ENCODE measurements around the gene BMP8A.
"Not testable (repeated sequence)": the region's sequence is repeated elsewhere in the genome, so short reads cannot be mapped to it uniquely, and the experiment has no call there.

BMP8A gene

DNA sequence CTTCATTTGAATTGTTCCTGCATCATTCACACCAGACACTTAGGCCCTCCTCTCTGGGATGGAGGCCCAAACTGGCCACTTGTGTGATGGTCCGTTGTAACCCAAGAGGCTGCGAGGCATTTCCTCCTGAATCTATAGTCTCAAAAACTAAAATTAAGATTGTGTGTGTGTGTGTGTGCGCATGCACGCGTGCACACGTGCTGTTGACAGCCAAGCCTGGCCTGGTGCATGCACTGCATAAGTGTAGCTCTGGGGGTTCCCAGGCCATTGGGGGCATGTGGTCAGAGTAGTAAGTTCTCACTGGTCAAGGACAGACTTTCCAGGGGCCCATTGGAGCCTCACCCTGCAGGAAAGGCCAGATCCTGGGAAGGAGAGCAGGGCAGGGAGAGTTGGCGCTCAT lies 26.5 kb downstream of the BMP8A start:
- not testable (repeated sequence) for H3K4me1 ChIP-seq (ENCODE audit: control insufficient read depth, insufficient read depth, low read length, poor library complexity, severe bottlenecking); H3K27ac ChIP-seq (ENCODE audit: low read depth, low read length, severe bottlenecking); H3K4me3 ChIP-seq (ENCODE audit: extremely low read depth, insufficient read depth, low read length, poor library complexity, severe bottlenecking); H3K36me3 ChIP-seq (ENCODE audit: control insufficient read depth, insufficient read depth, low read length); H3K9me3 ChIP-seq (ENCODE audit: control insufficient read depth, low read length)
- no CpG with 5 or more reads among the region's 7 CpGs for WGBS, 2 experiments (ENCODE audit: insufficient coverage in 2 of 2)

DNA sequence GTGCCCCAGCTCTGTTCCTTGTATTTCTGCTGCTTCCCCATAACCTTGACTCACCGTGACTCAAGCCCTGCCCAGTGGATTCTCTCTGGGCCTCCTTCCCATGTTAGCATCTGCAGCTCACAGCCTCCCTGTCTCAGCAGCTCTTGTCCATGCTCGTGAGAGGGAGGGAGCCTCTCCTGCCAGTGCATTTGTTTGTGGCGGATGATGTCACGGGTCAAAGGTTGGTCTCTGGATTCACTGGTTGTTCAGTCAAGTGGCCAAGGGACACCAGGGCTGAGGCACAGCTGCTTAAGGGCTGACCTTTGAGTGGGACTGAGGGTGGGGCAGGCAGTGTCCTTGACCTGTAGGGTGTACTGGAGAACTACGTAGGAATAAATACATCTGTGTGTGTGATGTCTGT lies 27.9 kb downstream of the BMP8A start:
- WGBS, 2 experiments (ENCODE audit: insufficient coverage in 2 of 2), result 38% methylated on average over 1 of the region's 5 CpGs; no CpG with 5 or more reads in 1 of the 2 experiments
- H3K4me1 ChIP-seq (ENCODE audit: control insufficient read depth, insufficient read depth, low read length, poor library complexity, severe bottlenecking); H3K36me3 ChIP-seq (ENCODE audit: control insufficient read depth, insufficient read depth, low read length); H3K27ac ChIP-seq (ENCODE audit: low read depth, low read length, severe bottlenecking); H3K4me3 ChIP-seq (ENCODE audit: extremely low read depth, insufficient read depth, low read length, poor library complexity, severe bottlenecking); H3K9me3 ChIP-seq (ENCODE audit: control insufficient read depth, low read length): not testable (repeated sequence)

DNA sequence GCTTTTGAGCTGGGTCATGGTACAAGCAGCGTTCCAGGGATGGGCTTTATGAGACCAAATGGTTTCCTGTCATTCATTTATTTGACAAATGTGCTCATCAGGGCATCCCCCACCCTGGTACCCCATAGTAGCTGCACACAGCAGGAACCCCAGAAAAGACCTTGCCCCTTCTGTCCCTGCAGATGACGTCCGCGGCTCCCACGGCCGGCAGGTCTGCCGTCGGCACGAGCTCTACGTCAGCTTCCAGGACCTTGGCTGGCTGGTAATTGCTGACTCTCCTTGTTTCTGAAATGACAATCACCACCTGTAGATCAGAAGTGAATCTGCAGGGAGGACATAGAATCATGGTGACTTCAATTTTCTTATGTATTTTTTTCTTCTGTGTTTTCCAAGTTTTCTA lies 30.8 kb downstream of the BMP8A start:
- not testable (repeated sequence) for H3K4me3 ChIP-seq (ENCODE audit: extremely low read depth, insufficient read depth, low read length, poor library complexity, severe bottlenecking); H3K4me1 ChIP-seq (ENCODE audit: control insufficient read depth, insufficient read depth, low read length, poor library complexity, severe bottlenecking); H3K36me3 ChIP-seq (ENCODE audit: control insufficient read depth, insufficient read depth, low read length); H3K9me3 ChIP-seq (ENCODE audit: control insufficient read depth, low read length); H3K27ac ChIP-seq (ENCODE audit: low read depth, low read length, severe bottlenecking)
- 73 to 78% methylated on average over 3 to 8 of the region's 10 CpGs for WGBS, 2 experiments (ENCODE audit: insufficient coverage in 2 of 2)

DNA sequence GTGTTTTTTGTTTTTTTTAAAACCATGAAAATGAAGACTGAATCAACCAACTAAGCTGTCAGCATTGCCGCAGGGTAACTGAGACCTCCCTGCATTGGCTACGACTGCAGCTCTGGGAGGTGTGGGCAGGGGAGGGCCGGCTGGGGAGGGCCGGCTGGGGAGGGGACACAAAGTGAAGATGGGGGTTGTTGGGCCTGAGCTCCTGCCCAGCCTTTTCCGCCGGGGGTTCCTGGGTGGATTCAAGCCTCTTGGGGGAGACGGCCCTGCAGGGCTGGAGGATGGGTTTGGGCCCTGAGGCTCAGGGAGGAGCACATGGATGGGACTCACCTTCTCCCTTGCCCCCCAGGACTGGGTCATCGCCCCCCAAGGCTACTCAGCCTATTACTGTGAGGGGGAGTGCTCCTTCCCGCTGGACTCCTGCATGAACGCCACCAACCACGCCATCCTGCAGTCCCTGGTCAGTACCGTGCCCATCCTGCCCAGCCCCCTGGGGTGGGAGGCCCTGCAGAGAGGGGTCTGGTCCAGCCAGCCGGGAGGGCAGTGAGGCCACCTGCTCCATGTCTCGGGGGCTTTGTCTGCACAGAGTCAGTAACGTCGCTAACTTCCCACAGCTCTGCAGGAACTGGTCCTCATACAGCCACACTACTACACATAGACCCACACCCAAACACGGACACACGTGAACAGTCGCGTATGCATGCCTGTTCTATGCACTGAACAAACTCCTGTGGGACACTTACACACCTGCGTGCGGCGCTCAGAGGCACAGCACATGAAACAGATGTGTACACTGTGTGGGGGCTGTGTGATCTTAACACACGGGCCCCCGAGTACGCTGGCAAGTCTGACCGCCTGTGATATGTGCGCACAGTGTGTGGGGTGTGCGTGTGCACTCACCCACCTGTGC lies 31.5 kb downstream of the BMP8A start:
- WGBS, 2 experiments (ENCODE audit: insufficient coverage in 2 of 2), result 88 to 92% methylated on average over 19 to 22 of the region's 29 CpGs
- H3K4me1 ChIP-seq (ENCODE audit: control insufficient read depth, insufficient read depth, low read length, poor library complexity, severe bottlenecking), result no peaks in the 10 kb centered on the region
- peaks cover 10% of the 10 kb centered on the region for H3K36me3 ChIP-seq (ENCODE audit: control insufficient read depth, insufficient read depth, low read length)
- H3K9me3 ChIP-seq (ENCODE audit: control insufficient read depth, low read length), result no peaks in the 10 kb centered on the region
- H3K4me3 ChIP-seq (ENCODE audit: extremely low read depth, insufficient read depth, low read length, poor library complexity, severe bottlenecking), result no peak overlapping the region
- H3K27ac ChIP-seq (ENCODE audit: low read depth, low read length, severe bottlenecking), result no peak overlapping the region

DNA sequence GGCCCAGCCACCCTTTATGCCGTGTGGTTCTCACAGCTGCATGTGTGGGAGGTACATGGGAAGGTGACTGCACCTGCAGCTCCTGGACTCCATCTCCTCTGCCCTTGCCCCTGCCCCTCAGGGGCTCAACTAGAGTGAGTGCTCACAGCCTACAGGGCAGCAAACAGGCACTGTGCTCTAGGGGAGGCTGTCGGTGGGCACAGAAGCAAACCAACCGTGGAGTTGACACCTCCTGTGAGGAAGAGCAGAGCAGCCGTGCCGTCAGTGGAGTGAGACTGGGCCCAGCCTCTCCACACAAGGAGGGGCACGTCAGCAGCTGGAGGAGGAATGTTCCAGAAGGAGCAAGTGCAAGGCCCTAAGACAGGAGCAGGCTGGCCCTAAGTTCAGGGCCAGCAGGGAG lies 32.7 kb downstream of the BMP8A start:
- H3K4me1 ChIP-seq (ENCODE audit: control insufficient read depth, insufficient read depth, low read length, poor library complexity, severe bottlenecking), result no peaks in the 10 kb centered on the region
- WGBS, 2 experiments (ENCODE audit: insufficient coverage in 2 of 2), result 88 to 96% methylated on average over 5 of the region's 6 CpGs
- H3K27ac ChIP-seq (ENCODE audit: low read depth, low read length, severe bottlenecking), result no peak overlapping the region
- no peak overlapping the region for H3K4me3 ChIP-seq (ENCODE audit: extremely low read depth, insufficient read depth, low read length, poor library complexity, severe bottlenecking)
- H3K36me3 ChIP-seq (ENCODE audit: control insufficient read depth, insufficient read depth, low read length), result peaks cover 22% of the 10 kb centered on the region
- no peaks in the 10 kb centered on the region for H3K9me3 ChIP-seq (ENCODE audit: control insufficient read depth, low read length)

DNA sequence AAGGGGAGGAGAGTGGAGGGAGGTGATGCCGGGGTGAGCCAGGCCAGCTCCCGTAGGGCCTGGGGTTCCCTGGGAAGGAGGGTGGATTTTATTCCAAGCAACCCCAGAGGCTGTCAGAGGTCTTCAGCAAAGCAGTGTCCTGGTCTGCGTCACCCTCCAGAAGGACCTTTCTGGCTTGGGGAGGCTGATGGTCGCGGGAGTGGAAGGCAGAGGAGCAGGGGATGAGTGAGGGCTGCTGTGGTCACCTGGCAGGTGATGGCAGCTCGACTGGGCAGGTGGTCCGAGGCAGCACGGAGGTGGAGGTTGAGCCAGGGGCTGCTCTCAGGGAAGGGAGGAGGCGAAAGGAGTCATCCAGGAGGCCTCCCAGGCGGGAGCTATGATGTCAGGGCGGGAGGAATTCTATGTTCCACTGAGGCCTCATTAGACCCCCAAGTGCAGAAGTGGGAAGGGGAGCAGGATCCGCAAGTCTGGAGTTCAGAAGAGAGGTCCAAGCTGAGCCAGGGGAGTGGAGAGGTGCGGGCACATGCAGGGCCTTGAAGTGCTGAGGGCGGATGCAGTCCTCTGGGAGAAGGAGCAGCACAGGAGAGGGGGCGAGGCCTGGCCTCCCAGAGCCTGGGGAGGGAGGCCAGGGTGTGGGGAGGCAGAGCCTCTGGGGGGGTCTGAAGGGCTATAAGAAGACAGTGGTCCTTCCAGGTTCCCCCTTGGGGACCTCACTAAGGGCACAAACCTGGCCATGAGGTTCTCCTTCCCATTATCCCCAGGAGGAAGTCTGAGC lies 33.3 kb downstream of the BMP8A start:
- WGBS, 2 experiments (ENCODE audit: insufficient coverage in 2 of 2), result 94 to 98% methylated on average over 12 to 13 of the region's 15 CpGs
- Histone ChIP-seq H3K4me3 (ENCODE audit: extremely low read depth, insufficient read depth, low read length, poor library complexity, severe bottlenecking) (no peak overlapping the region), H3K36me3 (ENCODE audit: control insufficient read depth, insufficient read depth, low read length) (peaks cover 25% of the 10 kb centered on the region), H3K9me3 (ENCODE audit: control insufficient read depth, low read length) (no peaks in the 10 kb centered on the region), H3K4me1 (ENCODE audit: control insufficient read depth, insufficient read depth, low read length, poor library complexity, severe bottlenecking) (no peaks in the 10 kb centered on the region), H3K27ac (ENCODE audit: low read depth, low read length, severe bottlenecking) (no peak overlapping the region)

DNA sequence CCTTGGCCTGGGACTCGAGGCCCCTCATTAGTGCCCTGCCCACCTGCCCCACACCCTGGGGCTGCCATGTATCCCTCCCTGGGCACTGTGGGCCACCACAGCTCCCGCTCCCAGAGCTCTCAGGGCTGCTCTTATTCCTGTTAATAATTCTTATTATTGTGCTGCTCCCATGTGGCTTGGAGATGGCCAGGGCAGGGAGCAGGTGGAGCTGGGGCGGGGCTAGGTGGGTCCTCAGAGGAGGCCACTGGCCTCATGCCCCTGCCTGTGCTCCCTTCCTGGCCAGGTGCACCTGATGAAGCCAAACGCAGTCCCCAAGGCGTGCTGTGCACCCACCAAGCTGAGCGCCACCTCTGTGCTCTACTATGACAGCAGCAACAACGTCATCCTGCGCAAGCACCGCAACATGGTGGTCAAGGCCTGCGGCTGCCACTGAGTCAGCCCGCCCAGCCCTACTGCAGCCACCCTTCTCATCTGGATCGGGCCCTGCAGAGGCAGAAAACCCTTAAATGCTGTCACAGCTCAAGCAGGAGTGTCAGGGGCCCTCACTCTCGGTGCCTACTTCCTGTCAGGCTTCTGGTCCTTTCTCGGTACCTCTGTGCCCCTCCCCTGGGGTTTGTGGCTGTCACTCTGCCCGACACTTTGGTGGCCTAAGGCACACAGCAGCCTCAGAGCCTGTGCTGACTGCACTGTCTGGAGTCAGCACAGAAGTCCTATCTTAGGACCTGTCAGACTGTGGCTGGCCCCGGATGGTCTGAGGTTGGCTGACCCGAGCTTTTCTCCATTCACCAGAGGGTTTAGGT lies 34.1 kb downstream of the BMP8A start:
- H3K4me3 ChIP-seq (ENCODE audit: extremely low read depth, insufficient read depth, low read length, poor library complexity, severe bottlenecking), result no peak overlapping the region
- no peak overlapping the region for H3K27ac ChIP-seq (ENCODE audit: low read depth, low read length, severe bottlenecking)
- no peaks in the 10 kb centered on the region for H3K9me3 ChIP-seq (ENCODE audit: control insufficient read depth, low read length)
- 94 to 95% methylated on average over 15 of the region's 17 CpGs for WGBS, 2 experiments (ENCODE audit: insufficient coverage in 2 of 2)
- H3K4me1 ChIP-seq (ENCODE audit: control insufficient read depth, insufficient read depth, low read length, poor library complexity, severe bottlenecking), result no peaks in the 10 kb centered on the region
- peaks cover 31% of the 10 kb centered on the region for H3K36me3 ChIP-seq (ENCODE audit: control insufficient read depth, insufficient read depth, low read length)

DNA sequence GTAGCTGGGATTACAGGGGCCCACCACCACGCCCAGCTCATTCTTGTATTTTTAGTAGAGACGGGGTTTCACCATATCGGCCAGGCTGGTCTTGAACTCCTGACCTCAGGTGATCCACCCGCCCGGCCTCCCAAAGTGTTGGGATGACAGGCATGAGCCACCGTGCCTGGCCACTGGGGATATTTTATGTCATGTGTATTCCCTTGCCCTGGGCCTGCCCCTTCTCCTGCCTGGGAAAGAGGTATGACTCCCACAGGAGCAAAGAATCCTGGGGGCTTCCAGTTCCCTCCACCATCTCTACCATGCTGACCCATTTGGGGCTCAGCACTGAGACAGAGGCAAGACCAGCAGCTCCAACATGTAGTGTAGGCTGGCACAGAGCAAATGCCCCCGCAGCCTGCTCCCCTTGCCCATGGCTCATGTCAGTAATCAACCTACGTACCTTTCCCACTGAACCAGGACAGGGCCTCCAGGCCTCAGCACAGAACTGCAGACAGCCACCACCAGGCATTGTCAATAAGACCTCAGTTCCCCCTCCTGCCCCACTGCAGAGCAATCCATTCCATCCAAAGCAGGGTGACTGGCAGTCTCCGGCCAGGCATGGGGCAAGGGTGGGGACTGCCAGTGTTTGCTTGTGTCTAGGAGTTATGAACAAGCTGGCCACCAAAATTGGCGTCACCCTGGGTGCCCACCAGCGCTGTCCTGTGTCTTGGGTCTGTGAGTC lies 35.2 kb downstream of the BMP8A start:
- WGBS, 2 experiments (ENCODE audit: insufficient coverage in 2 of 2), result 96% methylated on average over 10 to 11 of the region's 11 CpGs
- Histone ChIP-seq H3K4me3 (ENCODE audit: extremely low read depth, insufficient read depth, low read length, poor library complexity, severe bottlenecking) (no peak overlapping the region), H3K27ac (ENCODE audit: low read depth, low read length, severe bottlenecking) (no peak overlapping the region), H3K4me1 (ENCODE audit: control insufficient read depth, insufficient read depth, low read length, poor library complexity, severe bottlenecking) (no peaks in the 10 kb centered on the region), H3K36me3 (ENCODE audit: control insufficient read depth, insufficient read depth, low read length) (peaks cover 36% of the 10 kb centered on the region), H3K9me3 (ENCODE audit: control insufficient read depth, low read length) (no peaks in the 10 kb centered on the region)

DNA sequence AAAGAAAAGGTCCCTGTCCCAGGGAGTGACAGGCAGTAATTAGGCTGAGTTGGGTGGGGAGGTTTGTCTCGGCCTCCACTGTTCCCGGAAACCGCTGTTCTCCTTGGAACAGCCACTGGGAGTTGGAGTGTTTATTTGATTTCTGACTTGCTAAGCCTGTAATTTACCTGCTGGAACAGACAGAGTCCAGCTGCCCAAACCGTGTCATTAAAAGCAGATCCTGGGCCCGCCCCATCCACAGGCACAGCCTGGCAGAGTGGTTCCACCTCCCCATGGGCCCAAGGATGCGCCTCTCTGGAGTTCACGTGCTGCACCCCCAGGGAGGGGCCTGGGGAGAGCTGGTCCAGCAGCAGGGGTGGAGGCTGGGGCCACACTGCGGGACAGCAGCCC lies 35.7 kb downstream of the BMP8A start:
- not testable (repeated sequence) for H3K9me3 ChIP-seq (ENCODE audit: control insufficient read depth, low read length); H3K27ac ChIP-seq (ENCODE audit: low read depth, low read length, severe bottlenecking); H3K4me1 ChIP-seq (ENCODE audit: control insufficient read depth, insufficient read depth, low read length, poor library complexity, severe bottlenecking); H3K4me3 ChIP-seq (ENCODE audit: extremely low read depth, insufficient read depth, low read length, poor library complexity, severe bottlenecking)
- WGBS, 2 experiments (ENCODE audit: insufficient coverage in 2 of 2), result 82 to 91% methylated on average over 4 to 5 of the region's 8 CpGs
- peaks cover 37% of the 10 kb centered on the region for H3K36me3 ChIP-seq (ENCODE audit: control insufficient read depth, insufficient read depth, low read length)

DNA sequence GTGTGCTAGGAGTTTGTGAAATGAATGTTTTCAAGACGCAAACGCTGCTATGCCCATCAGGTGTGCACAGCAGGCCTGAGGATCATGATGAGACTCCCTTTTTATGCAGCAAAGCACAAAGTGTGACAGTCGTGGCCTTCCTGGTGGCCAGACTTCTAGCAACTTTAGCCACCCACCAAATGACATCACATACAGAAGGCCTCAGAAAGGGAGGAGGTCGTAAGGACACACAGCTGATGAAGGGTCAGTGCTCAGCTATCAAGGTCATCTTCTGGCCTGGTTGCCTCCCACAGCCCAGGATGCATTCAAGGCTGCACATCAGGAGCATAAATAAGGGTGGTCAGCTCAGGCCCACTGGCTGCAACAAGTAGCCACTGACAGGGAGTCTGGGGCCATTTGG lies 36.6 kb downstream of the BMP8A start:
- Histone ChIP-seq H3K4me3 (ENCODE audit: extremely low read depth, insufficient read depth, low read length, poor library complexity, severe bottlenecking) (no peak overlapping the region), H3K4me1 (ENCODE audit: control insufficient read depth, insufficient read depth, low read length, poor library complexity, severe bottlenecking) (no peaks in the 10 kb centered on the region), H3K27ac (ENCODE audit: low read depth, low read length, severe bottlenecking) (no peak overlapping the region), H3K9me3 (ENCODE audit: control insufficient read depth, low read length) (no peaks in the 10 kb centered on the region), H3K36me3 (ENCODE audit: control insufficient read depth, insufficient read depth, low read length) (peaks cover 40% of the 10 kb centered on the region)
- WGBS, 2 experiments (ENCODE audit: insufficient coverage in 2 of 2), result 93 to 95% methylated on average over 4 of the region's 4 CpGs
